Measurements from ENCODE around the gene MYO1D.
"Not testable (repeated sequence)": the region's sequence is repeated elsewhere in the genome, so short reads cannot be mapped to it uniquely, and the experiment has no call there.

MYO1D gene

GRCh38 chr17:32742681-32743538 is 134.0 kb downstream of the MYO1D start:
- in situ Hi-C loops (cut with HindIII; ENCODE audit: low sequenced_read_pairs) = no loop called here

- in situ Hi-C loops (cut with HindIII; ENCODE audit: low sequenced_read_pairs) = no loop called here
Observed at GRCh38 chr17:32741381-32741780, 135.5 kb downstream of the MYO1D start.

GRCh38 chr17:32739722-32740121 is 137.2 kb downstream of the MYO1D start:
- in situ Hi-C loops (cut with HindIII; ENCODE audit: low sequenced_read_pairs) = no loop called here

GRCh38 chr17:32739151-32739550 is 137.8 kb downstream of the MYO1D start:
- in situ Hi-C loops (cut with HindIII; ENCODE audit: low sequenced_read_pairs) = not testable (repeated sequence)

GRCh38 chr17:32733401-32733800 is 143.5 kb downstream of the MYO1D start:
- in situ Hi-C loops (cut with HindIII; ENCODE audit: low sequenced_read_pairs) = no loop called here

GRCh38 chr17:32732900-32733299 is 144.0 kb downstream of the MYO1D start:
- in situ Hi-C loops (cut with HindIII; ENCODE audit: low sequenced_read_pairs) = no loop called here

- in situ Hi-C loops (cut with HindIII; ENCODE audit: low sequenced_read_pairs) = no loop called here
Observed at GRCh38 chr17:32732296-32732642, 144.7 kb downstream of the MYO1D start.

- in situ Hi-C loops (cut with HindIII; ENCODE audit: low sequenced_read_pairs) = no loop called here
Observed at GRCh38 chr17:32731556-32732295, 145.2 kb downstream of the MYO1D start.

- in situ Hi-C loops (cut with HindIII; ENCODE audit: low sequenced_read_pairs) = no loop called here
Observed at GRCh38 chr17:32727681-32728080, 149.2 kb downstream of the MYO1D start.

- in situ Hi-C loops (cut with HindIII; ENCODE audit: low sequenced_read_pairs) = no loop called here
Observed at GRCh38 chr17:32725697-32726096, 151.2 kb downstream of the MYO1D start.

GRCh38 chr17:32723310-32723955 is 153.5 kb downstream of the MYO1D start:
- in situ Hi-C loops (cut with HindIII; ENCODE audit: low sequenced_read_pairs) = no loop called here

GRCh38 chr17:32722733-32723132 is 154.2 kb downstream of the MYO1D start:
- in situ Hi-C loops (cut with HindIII; ENCODE audit: low sequenced_read_pairs) = no loop called here

- in situ Hi-C loops (cut with HindIII; ENCODE audit: low sequenced_read_pairs) = no loop called here
Observed at GRCh38 chr17:32720671-32721070, 156.3 kb downstream of the MYO1D start.

- in situ Hi-C loops (cut with HindIII; ENCODE audit: low sequenced_read_pairs) = no loop called here
Observed at GRCh38 chr17:32719689-32720088, 157.2 kb downstream of the MYO1D start.

- in situ Hi-C loops (cut with HindIII; ENCODE audit: low sequenced_read_pairs) = not testable (repeated sequence)
Observed at GRCh38 chr17:32714922-32715321, 162.0 kb downstream of the MYO1D start.

- in situ Hi-C loops (cut with HindIII; ENCODE audit: low sequenced_read_pairs) = not testable (repeated sequence)
Observed at GRCh38 chr17:32714206-32714605, 162.7 kb downstream of the MYO1D start.

- in situ Hi-C loops (cut with HindIII; ENCODE audit: low sequenced_read_pairs) = no loop called here
Observed at GRCh38 chr17:32713081-32713480, 163.8 kb downstream of the MYO1D start.

- in situ Hi-C loops (cut with HindIII; ENCODE audit: low sequenced_read_pairs) = no loop called here
Observed at GRCh38 chr17:32709562-32709961, 167.4 kb downstream of the MYO1D start.

GRCh38 chr17:32701871-32702270 is 175.1 kb downstream of the MYO1D start:
- in situ Hi-C loops (cut with HindIII; ENCODE audit: low sequenced_read_pairs) = no loop called here

- in situ Hi-C loops (cut with HindIII; ENCODE audit: low sequenced_read_pairs) = no loop called here
Observed at GRCh38 chr17:32699247-32699646, 177.7 kb downstream of the MYO1D start.

- in situ Hi-C loops (cut with HindIII; ENCODE audit: low sequenced_read_pairs) = no loop called here
Observed at GRCh38 chr17:32697728-32698625, 178.9 kb downstream of the MYO1D start.
